SK-N-SH (cell line): ENCODE measurements around the gene PUSL1.

Experiments
- CTCF ChIP-seq: fragments of 200-600 bp; sonication (generic); IDR thresholded peaks from 2 replicates; pipeline ENCODE4 v1.6.1; 2017; ENCODE audit warnings: antibody characterized with exemption, mild to moderate bottlenecking, moderate library complexity
- NRF1 ChIP-seq: IDR thresholded peaks from 2 replicates; pipeline ENCODE4 v1.6.1; 2012; ENCODE audit warnings: low read depth, mild to moderate bottlenecking, low read length
- POLR2AphosphoS5 ChIP-seq: IDR thresholded peaks from 2 replicates; pipeline ENCODE4 v1.6.1; 2012; ENCODE audit warnings: low read depth, low read length
- TAF1 ChIP-seq: IDR thresholded peaks from 2 replicates; pipeline ENCODE4 v1.6.1; 2012; ENCODE audit warnings: low read depth, mild to moderate bottlenecking, low read length, moderate library complexity, borderline replicate concordance
- USF1 ChIP-seq: IDR thresholded peaks from 2 replicates; pipeline ENCODE4 v1.4.0; 2012; ENCODE audit warnings: low read depth, borderline replicate concordance

- TF ChIP-seq POLR2AphosphoS5: no peak
- TF ChIP-seq USF1: no peak
- TF ChIP-seq TAF1: no peak
- no peak for TF ChIP-seq CTCF
- no peak for TF ChIP-seq NRF1
Measured at GRCh38 chr1:1315435-1315954, 7.1 kb downstream of the PUSL1 start.
